A673 (cell line): Measurements from ENCODE around the gene CDH12. TPM values are rescaled to one million over a fixed set of nuclear protein-coding genes. Genes with fewer than 3 reads are reported as not detected.

Experiments
- BruUV-seq: library from RNA; stranded (reverse); fragments of 400-500 nt; replicated peaks from 2 replicates; lab custom pipeline; 2021; lab: Mats Ljungman, UMichigan
- CTCF ChIA-PET: fragments of 300-600 bp; sonication (Branson Sonifier 250); formaldehyde crosslinking; loops from one replicate; lab custom pipeline; 2022; ENCODE audit warnings: antibody characterized with exemption; lab: Charles Lee
- POLR2A ChIA-PET: fragments of 300-600 bp; sonication (Branson Sonifier 250); formaldehyde crosslinking; loops from one replicate; lab custom pipeline; 2022; ENCODE audit warnings: antibody characterized with exemption; ENCODE audit not compliant: low non-redundant PET; lab: Charles Lee
- DNase-seq: peaks from one replicate; pipeline ENCODE4 v3.0.0-alpha.2; 2015; ENCODE audit warnings: low spot score
- H3K27ac ChIP-seq: fragments of 200-600 bp; sonication (generic); 2 replicates; pipeline ENCODE4 v1.5.1; 2016; ENCODE audit warnings: mixed run types, low read depth, mild to moderate bottlenecking, mixed read lengths, antibody characterized with exemption, low read length; ENCODE audit not compliant: poor library complexity, severe bottlenecking
- H3K27me3 ChIP-seq: fragments of 200-600 bp; sonication (generic); replicated peaks from 2 replicates; pipeline ENCODE4 v1.6.1; 2017; ENCODE audit warnings: mixed run types, low read depth, mild to moderate bottlenecking, mixed read lengths, antibody characterized with exemption, low read length; ENCODE audit not compliant: insufficient read depth, poor library complexity
- H3K36me3 ChIP-seq: fragments of 200-600 bp; sonication (generic); 2 replicates; pipeline ENCODE4 v1.6.1; 2016; ENCODE audit warnings: mixed run types, mild to moderate bottlenecking, mixed read lengths, antibody characterized with exemption, low read length; ENCODE audit not compliant: insufficient read depth, poor library complexity, severe bottlenecking
- H3K4me1 ChIP-seq: fragments of 200-600 bp; sonication (generic); 2 replicates; pipeline ENCODE4 v1.6.1; 2017; ENCODE audit warnings: mixed run types, mild to moderate bottlenecking, mixed read lengths, antibody characterized with exemption, low read length; ENCODE audit not compliant: insufficient read depth, poor library complexity, severe bottlenecking
- H3K4me3 ChIP-seq: fragments of 200-600 bp; sonication (generic); 2 replicates; pipeline ENCODE4 v1.5.1; 2016; ENCODE audit warnings: low read depth, mixed run types, mild to moderate bottlenecking, mixed read lengths, low read length; ENCODE audit not compliant: poor library complexity, severe bottlenecking
- H3K9me3 ChIP-seq: fragments of 200-600 bp; sonication (generic); 2 replicates; pipeline ENCODE4 v1.6.1; 2016; ENCODE audit warnings: mixed run types, low read depth, mild to moderate bottlenecking, mixed read lengths, antibody characterized with exemption, low read length; ENCODE audit not compliant: poor library complexity, severe bottlenecking
- EZH2 ChIP-seq: fragments of 200-600 bp; sonication (generic); IDR thresholded peaks from 2 replicates; pipeline ENCODE4 v1.6.1; 2017; ENCODE audit warnings: borderline replicate concordance, low read depth, mild to moderate bottlenecking, mixed read lengths, antibody characterized with exemption, low read length; ENCODE audit not compliant: poor library complexity, severe bottlenecking
- intact Hi-C: fragments of 100-400 bp; cut with micrococcal nuclease; formaldehyde crosslinking; loops from one replicate; pipeline ENCODE4 v1.10.0; 2022; ENCODE audit not compliant: unreplicated experiment
- total RNA-seq: library from RNA; stranded (reverse); gene quantifications from 2 replicates; pipeline ENCODE4 v1.2.3, GENCODE V29; 2021
- TF ChIP-seq, protein P1 (sequence below): fragments of 300-800, 200-600 bp; sonication (generic); conservative IDR thresholded peaks from 2 replicates; pipeline ENCODE4 v1.5.1; 2017; ENCODE audit warnings: low read depth, mild to moderate bottlenecking, antibody characterized with exemption, low read length, moderate library complexity, mixed read lengths

CDH12 gene
- total RNA-seq, 1 experiment from 2014 or later, result 39.5 TPM

DNA sequence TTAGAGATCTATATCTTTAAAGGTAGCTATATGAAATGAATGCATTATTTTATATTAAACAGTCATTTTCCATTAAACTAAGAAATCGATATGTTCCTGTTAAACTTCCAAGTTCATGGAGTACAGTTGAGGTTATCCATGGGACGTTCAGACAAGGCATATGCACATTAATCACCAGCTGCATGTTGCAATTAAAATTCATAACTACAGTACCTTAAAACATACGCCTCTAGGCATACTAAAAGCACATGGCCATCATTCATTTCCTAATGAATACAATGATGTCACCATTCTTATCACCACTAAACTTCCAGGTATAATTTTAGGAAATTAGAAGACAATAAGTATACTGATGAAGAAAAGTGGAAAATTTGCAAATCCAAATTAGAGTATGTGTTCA is 174.3 kb downstream of the CDH12 start:
- H3K27me3 ChIP-seq, result no peaks in the 10 kb centered on the region
- no peak for DNase-seq
- no TSS peak for BruUV-seq
- H3K36me3 ChIP-seq, result no peaks in the 10 kb centered on the region
- ChIA-PET CTCF (no interaction called here), POLR2A (no interaction called here)
- no peaks in the 10 kb centered on the region for H3K9me3 ChIP-seq
- TF ChIP-seq EZH2, result no peak
- TF ChIP-seq, protein P1, sequence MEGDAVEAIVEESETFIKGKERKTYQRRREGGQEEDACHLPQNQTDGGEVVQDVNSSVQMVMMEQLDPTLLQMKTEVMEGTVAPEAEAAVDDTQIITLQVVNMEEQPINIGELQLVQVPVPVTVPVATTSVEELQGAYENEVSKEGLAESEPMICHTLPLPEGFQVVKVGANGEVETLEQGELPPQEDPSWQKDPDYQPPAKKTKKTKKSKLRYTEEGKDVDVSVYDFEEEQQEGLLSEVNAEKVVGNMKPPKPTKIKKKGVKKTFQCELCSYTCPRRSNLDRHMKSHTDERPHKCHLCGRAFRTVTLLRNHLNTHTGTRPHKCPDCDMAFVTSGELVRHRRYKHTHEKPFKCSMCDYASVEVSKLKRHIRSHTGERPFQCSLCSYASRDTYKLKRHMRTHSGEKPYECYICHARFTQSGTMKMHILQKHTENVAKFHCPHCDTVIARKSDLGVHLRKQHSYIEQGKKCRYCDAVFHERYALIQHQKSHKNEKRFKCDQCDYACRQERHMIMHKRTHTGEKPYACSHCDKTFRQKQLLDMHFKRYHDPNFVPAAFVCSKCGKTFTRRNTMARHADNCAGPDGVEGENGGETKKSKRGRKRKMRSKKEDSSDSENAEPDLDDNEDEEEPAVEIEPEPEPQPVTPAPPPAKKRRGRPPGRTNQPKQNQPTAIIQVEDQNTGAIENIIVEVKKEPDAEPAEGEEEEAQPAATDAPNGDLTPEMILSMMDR, result no peak
- intact Hi-C loops, result no loop called here
- H3K27ac ChIP-seq, result no peak overlapping the region
- no peak overlapping the region for H3K4me3 ChIP-seq
- H3K4me1 ChIP-seq, result peaks cover 2% of the 10 kb centered on the region

DNA sequence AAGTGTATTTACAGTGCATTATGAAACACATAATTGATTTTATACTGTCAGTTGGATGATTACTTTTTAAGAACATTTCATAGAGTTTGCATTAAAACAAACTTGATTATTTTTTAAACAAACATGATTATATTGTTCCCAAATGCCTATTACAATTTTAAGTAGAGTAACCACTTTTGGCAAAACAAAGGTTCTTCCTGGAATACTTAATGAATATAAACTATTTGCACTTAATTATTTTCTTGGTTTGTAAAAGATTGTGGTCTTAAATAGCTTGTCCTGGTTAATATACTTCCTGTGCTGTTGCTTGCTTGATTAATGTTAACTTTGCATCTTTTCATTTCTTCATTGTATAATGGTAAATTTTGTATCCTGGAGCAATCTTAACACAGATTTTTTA is 180.0 kb downstream of the CDH12 start:
- CTCF ChIA-PET, result no interaction called here
- TF ChIP-seq EZH2, result no peak
- TF ChIP-seq, protein P1, result no peak
- intact Hi-C loops, result no loop called here
- no peak for DNase-seq
- H3K4me1 ChIP-seq, result no peaks in the 10 kb centered on the region
- H3K36me3 ChIP-seq, result no peaks in the 10 kb centered on the region
- no TSS peak for BruUV-seq
- POLR2A ChIA-PET, result no interaction called here
- H3K27ac ChIP-seq, result no peak overlapping the region
- no peaks in the 10 kb centered on the region for H3K27me3 ChIP-seq
- no peak overlapping the region for H3K4me3 ChIP-seq
- no peaks in the 10 kb centered on the region for H3K9me3 ChIP-seq

DNA sequence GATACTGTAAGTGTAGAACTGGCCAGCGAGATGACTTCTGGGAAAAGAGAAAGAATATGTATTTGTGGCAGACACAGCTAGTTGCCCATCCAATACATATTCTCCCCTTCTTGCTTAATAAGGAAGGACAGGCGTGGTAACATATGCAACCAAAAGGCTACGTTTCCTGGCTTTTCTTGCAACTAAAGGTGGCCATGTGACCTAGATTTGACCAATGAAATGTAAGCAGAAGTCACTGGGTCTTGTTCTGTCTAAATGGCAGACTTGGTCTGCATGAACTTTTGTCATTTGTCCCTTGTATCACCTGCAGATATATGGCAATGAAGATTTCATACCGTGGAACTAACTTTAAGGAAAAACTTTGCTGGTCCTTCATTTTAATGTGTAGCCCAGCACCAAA is 183.8 kb downstream of the CDH12 start:
- no peak overlapping the region for H3K4me3 ChIP-seq
- ChIA-PET CTCF (no interaction called here), POLR2A (no interaction called here)
- H3K4me1 ChIP-seq, result no peaks in the 10 kb centered on the region
- no TSS peak for BruUV-seq
- TF ChIP-seq, protein P1, result no peak
- no peak for TF ChIP-seq EZH2
- H3K27me3 ChIP-seq, result no peaks in the 10 kb centered on the region
- no peaks in the 10 kb centered on the region for H3K36me3 ChIP-seq
- H3K9me3 ChIP-seq, result no peaks in the 10 kb centered on the region
- intact Hi-C loops, result no loop called here
- H3K27ac ChIP-seq, result no peak overlapping the region
- no peak for DNase-seq
